Measurements from ENCODE around the gene ANKS1B.
"Not testable (repeated sequence)": the region's sequence is repeated elsewhere in the genome, so short reads cannot be mapped to it uniquely, and the experiment has no call there.

Gene ANKS1B

GRCh38 chr12:98808243-98808875 lies 1176.4 kb downstream of the ANKS1B start:
- no peak for DNase-seq (ENCODE audit: low read depth)

DNA sequence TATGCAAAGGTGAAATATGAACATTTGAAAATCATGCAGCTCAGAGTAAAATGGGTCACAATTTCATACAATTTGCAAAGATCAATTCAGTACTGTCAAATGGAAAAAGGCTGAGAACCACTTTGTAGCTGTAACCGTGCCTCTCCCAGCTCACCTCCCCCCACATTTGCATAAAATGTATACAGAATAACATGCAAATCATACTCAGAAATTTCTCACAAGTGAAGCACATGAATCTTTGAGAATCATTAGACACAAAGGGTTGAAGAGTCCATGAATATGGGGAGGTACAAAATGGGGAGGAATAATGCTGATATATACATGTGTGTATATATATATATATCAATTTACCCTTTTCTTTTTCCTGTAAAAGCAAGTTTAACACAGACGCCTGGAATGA lies 1177.5 kb downstream of the ANKS1B start:
- DNase-seq (ENCODE audit: low read depth), result no peak

GRCh38 chr12:98803468-98804209 lies 1181.1 kb downstream of the ANKS1B start:
- no peak for DNase-seq (ENCODE audit: low read depth)

- DNase-seq (ENCODE audit: low read depth), result no peak
Observed at GRCh38 chr12:98799822-98800221, 1184.9 kb downstream of the ANKS1B start.

GRCh38 chr12:98799146-98799810 lies 1185.5 kb downstream of the ANKS1B start:
- DNase-seq (ENCODE audit: low read depth), result no peak

DNA sequence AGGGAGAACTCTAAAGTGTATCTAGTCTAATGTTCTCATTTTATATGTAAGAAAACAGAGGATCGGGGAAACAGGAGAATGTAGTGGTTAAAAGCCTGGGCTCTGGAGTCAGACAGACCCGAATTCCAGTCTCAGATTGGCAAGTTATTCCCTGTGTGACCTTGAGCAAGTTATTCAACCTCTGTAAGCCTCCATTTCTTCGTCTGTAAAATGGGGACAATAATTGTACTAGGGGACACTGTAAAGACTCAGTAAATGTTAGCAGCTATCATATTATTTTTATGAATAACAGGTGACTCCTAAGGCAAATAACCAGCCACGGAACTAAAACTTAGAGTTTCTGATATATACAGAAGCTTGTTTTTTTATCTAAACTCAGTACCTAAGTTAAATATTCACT lies 1187.5 kb downstream of the ANKS1B start:
- DNase-seq (ENCODE audit: low read depth), result no peak

GRCh38 chr12:98796745-98797144 lies 1188.0 kb downstream of the ANKS1B start:
- no peak for DNase-seq (ENCODE audit: low read depth)

GRCh38 chr12:98793121-98793520 lies 1191.6 kb downstream of the ANKS1B start:
- DNase-seq (ENCODE audit: low read depth), result no peak

DNA sequence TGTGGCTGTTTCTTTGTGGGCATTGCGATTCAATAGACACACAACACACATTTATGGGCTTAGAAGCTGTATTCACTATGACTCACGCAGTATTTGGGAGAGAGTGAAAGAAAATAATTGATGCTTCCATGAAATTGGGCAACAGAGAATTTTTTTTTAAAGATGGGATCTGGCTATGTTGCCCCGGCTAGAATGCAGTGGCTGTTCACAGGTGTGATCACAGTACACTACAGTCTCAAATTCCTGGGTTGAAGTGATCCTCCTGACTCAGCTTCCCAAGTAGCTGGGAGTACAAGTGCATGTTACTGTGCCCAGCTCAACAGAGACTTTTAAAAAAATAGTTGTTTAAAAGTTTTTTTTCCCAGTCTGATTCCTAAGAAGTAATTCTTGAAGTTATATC lies 1193.3 kb downstream of the ANKS1B start:
- no peak for DNase-seq (ENCODE audit: low read depth)

DNA sequence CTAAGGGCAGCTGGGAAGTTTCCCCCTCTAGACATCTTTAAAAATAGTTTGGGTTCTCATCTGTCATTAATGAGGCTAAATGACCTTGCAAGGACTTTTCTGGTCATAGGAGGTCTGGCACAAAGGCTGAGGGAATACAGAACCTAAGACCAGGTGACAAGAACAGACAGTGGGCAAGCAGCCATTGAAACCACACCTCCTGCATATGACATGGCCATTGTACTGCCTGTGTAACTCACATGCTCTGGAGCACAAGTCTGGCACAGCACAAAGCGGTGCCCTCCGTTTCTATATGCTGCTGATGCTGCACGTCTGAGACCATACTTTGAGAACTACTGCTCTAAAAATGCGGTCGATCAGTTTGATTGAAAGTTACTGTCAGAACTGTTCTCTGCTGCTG lies 1196.3 kb downstream of the ANKS1B start:
- DNase-seq (ENCODE audit: low read depth), result no peak

DNA sequence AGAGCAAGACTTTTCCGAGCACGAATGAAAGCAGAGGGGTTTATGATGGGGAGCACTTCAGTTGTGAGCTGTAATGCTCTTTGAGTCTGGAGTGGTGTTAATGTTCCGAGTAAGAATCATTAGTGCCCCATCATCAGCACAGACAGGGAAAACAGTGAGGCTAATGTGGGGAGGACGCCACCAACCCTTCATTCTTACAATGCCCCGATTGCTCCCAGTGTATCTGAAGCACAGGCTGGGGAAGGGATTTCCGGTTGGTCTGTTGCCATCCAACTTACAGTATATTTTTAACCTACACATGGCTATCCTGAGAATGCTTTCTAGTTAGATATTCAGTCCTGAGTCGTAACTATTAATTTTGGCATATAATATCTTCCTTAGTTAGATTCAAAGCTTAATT lies 1198.1 kb downstream of the ANKS1B start:
- no peak for DNase-seq (ENCODE audit: low read depth)

DNA sequence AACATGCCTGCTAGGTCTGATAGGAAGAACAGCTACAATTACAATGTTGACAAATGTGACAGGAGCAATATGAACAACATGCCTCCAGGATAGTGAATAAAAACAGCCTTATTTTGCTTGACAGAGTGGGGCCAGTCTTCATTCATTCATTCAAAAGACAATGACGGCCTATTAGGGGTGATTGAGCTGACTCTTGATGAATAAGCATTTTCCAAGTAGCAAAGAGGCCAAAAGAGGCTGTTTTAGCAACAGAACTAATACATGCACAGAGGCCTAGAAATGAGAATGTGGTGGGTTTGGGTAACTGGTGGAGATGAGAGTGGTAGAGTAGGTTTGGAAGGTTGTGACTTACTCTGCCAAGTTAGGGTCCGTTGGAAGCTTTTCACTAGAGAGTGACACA lies 1201.3 kb downstream of the ANKS1B start:
- DNase-seq (ENCODE audit: low read depth), result no peak

DNA sequence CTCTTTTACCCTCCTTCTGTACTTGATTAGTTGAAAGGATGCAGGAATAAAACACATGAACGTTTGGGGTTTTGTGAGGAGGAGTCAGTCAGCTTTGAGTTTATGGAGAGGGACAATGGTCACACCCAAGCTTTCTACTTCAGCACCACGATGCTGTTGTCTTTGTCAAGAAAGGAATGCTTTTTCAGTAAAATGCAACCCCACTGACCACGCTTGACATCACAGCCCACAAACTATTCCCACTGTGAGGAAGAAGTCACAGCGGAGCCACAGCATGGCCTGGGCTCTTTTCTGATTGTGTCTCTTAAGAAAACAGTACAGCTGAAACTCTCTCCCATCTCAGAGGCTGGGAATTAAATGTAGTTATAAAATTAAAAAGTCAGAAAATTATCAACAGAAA lies 1204.5 kb downstream of the ANKS1B start:
- DNase-seq (ENCODE audit: low read depth), result no peak

GRCh38 chr12:98772818-98773217 lies 1211.9 kb downstream of the ANKS1B start:
- no peak for DNase-seq (ENCODE audit: low read depth)

- no peak for DNase-seq (ENCODE audit: low read depth)
Observed at GRCh38 chr12:98771811-98772752, 1212.7 kb downstream of the ANKS1B start.

GRCh38 chr12:98770230-98770629 lies 1214.5 kb downstream of the ANKS1B start:
- DNase-seq (ENCODE audit: low read depth), result no peak

- no peak for DNase-seq (ENCODE audit: low read depth)
Observed at GRCh38 chr12:98769068-98769467, 1215.7 kb downstream of the ANKS1B start.

DNA sequence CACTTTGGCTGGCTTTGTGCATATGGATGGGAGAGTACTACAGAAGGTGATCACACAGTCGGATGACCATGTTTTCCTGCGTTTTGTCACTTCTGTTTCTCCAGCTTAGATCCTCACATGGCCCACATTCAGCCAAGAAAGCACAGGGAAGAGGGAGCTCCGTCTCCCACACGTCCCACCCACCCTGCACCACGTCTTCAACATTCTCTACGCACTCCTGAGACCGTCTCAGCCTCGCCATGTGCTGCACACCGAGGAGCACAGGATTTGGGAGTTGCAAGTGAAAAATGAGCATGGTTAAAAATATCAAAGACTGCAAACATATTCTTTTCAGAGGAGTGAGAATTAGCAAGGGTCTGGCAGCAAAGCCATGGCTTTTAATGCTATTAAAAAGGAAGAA lies 1217.5 kb downstream of the ANKS1B start:
- DNase-seq (ENCODE audit: low read depth), result no peak

- no peak for DNase-seq (ENCODE audit: low read depth)
Observed at GRCh38 chr12:98763656-98764055, 1221.1 kb downstream of the ANKS1B start.

- no peak for DNase-seq (ENCODE audit: low read depth)
Observed at GRCh38 chr12:98758331-98758730, 1226.4 kb downstream of the ANKS1B start.

DNA sequence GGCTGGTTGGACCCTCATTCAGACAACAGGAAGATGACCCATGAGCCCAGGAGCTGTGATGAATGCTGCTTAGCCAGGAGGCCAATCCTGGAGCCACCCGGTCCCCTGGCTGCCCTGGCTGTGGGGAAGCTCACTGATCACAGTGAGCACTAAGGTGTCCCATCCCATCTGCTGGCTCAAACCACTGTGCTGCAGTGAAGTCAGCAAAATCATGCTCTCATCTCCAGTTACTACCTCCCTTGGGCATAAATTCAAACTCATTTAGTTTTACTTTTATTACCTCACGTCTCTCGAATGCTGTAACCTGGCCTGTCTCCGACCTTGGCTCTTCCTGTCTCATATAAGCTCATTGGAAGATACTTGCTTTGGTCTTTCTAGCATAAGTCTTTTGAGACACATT lies 1227.3 kb downstream of the ANKS1B start:
- DNase-seq (ENCODE audit: low read depth), result no peak

GRCh38 chr12:98755855-98756254 lies 1228.9 kb downstream of the ANKS1B start:
- not testable (repeated sequence) for DNase-seq (ENCODE audit: low read depth)
